WTC11 (cell line): ENCODE measurements around the gene FXYD6.

ENCODE experiments used
- CTCF ChIP-seq: fragments of 200-600 bp; IDR thresholded peaks from 2 replicates; pipeline ENCODE4 v1.8.0; 2022; ENCODE audit warnings: antibody characterized with exemption
- ESRRA ChIP-seq: sonication (generic); formaldehyde crosslinking; IDR thresholded peaks from 2 replicates; pipeline ENCODE4 v1.8.1; 2022; ENCODE audit warnings: mild to moderate bottlenecking, missing genetic modification reagents, borderline replicate concordance
- IRF2 ChIP-seq: sonication (generic); formaldehyde crosslinking; IDR thresholded peaks from 2 replicates; pipeline ENCODE4 v1.8.0; 2022; ENCODE audit warnings: low read depth, missing genetic modification reagents, borderline replicate concordance
- MLX ChIP-seq: sonication (generic); formaldehyde crosslinking; IDR thresholded peaks from 2 replicates; pipeline ENCODE4 v1.8.1; 2023; ENCODE audit warnings: mild to moderate bottlenecking, missing genetic modification reagents, moderate library complexity
- NFYB ChIP-seq: sonication (generic); formaldehyde crosslinking; conservative IDR thresholded peaks from 2 replicates; pipeline ENCODE4 v1.8.0; 2022; ENCODE audit warnings: low read depth, missing genetic modification reagents
- NR2C2 ChIP-seq: sonication (generic); formaldehyde crosslinking; IDR thresholded peaks from 2 replicates; pipeline ENCODE4 v1.8.0; 2022; ENCODE audit warnings: mild to moderate bottlenecking, missing genetic modification reagents
- RELA ChIP-seq: sonication (generic); formaldehyde crosslinking; IDR thresholded peaks from 2 replicates; pipeline ENCODE4 v1.8.1; 2022; ENCODE audit warnings: missing genetic modification reagents, mild to moderate bottlenecking, borderline replicate concordance
- TEAD4 ChIP-seq: sonication (generic); formaldehyde crosslinking; IDR thresholded peaks from 2 replicates; pipeline ENCODE4 v1.8.0; 2022; ENCODE audit warnings: mild to moderate bottlenecking, missing genetic modification reagents
- TP53 ChIP-seq: sonication (generic); formaldehyde crosslinking; IDR thresholded peaks from 2 replicates; pipeline ENCODE4 v1.8.1; 2023; ENCODE audit warnings: mild to moderate bottlenecking, missing genetic modification reagents
- USF2 ChIP-seq: sonication (generic); formaldehyde crosslinking; IDR thresholded peaks from 2 replicates; pipeline ENCODE4 v1.8.1; 2023; ENCODE audit warnings: mild to moderate bottlenecking, missing genetic modification reagents, moderate library complexity
- ZNF263 ChIP-seq: sonication (generic); formaldehyde crosslinking; IDR thresholded peaks from 2 replicates; pipeline ENCODE4 v1.8.1; 2022; ENCODE audit warnings: low read depth, mild to moderate bottlenecking, moderate library complexity, missing genetic modification reagents
- TF ChIP-seq, protein P1 (sequence below): sonication (generic); formaldehyde crosslinking; IDR thresholded peaks from 2 replicates; pipeline ENCODE4 v1.8.1; 2022; ENCODE audit warnings: mild to moderate bottlenecking, moderate library complexity, missing genetic modification reagents
- TF ChIP-seq, protein P2 (sequence below): sonication (generic); formaldehyde crosslinking; IDR thresholded peaks from 2 replicates; pipeline ENCODE4 v1.8.1; 2023; ENCODE audit warnings: mild to moderate bottlenecking, missing genetic modification reagents
- TF ChIP-seq, protein P3 (sequence below): fragments of 250-450 bp; sonication (Bioruptor Pico); IDR thresholded peaks from 2 replicates; pipeline ENCODE4 v2.1.2; 2022; ENCODE audit warnings: mild to moderate bottlenecking, moderate library complexity

DNA sequence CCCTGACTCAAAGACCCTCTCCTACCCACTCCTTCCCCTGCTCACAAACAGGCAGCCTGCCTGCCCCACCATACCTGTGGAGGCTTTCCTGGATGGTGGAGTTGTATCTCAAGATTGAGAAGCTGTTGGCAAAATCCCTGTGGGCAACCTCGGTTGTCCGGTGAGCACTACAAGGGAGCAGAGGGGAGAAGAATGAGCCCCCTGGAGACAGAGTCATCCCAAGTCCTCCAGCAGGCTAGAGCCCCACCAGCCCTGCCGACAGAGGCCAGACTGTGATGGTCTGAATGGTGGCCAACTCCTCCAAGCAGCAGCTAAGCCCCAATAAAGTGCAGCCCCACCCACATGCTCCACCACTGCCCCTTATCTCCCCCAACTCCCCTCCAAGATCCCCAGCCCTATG lies 35.2 kb upstream of the FXYD6 start:
- TF ChIP-seq TEAD4 (CRISPR knock-in tag) = no peak
- no peak for TF ChIP-seq CTCF
- no peak for TF ChIP-seq NR2C2 (CRISPR knock-in tag)
- TF ChIP-seq RELA (CRISPR knock-in tag) = no peak
- TF ChIP-seq, protein P1, sequence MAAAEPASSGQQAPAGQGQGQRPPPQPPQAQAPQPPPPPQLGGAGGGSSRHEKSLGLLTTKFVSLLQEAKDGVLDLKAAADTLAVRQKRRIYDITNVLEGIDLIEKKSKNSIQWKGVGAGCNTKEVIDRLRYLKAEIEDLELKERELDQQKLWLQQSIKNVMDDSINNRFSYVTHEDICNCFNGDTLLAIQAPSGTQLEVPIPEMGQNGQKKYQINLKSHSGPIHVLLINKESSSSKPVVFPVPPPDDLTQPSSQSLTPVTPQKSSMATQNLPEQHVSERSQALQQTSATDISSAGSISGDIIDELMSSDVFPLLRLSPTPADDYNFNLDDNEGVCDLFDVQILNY = no peak
- TF ChIP-seq, protein P2, sequence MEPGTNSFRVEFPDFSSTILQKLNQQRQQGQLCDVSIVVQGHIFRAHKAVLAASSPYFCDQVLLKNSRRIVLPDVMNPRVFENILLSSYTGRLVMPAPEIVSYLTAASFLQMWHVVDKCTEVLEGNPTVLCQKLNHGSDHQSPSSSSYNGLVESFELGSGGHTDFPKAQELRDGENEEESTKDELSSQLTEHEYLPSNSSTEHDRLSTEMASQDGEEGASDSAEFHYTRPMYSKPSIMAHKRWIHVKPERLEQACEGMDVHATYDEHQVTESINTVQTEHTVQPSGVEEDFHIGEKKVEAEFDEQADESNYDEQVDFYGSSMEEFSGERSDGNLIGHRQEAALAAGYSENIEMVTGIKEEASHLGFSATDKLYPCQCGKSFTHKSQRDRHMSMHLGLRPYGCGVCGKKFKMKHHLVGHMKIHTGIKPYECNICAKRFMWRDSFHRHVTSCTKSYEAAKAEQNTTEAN (CRISPR knock-in tag) = no peak
- TF ChIP-seq NFYB (CRISPR knock-in tag) = no peak
- TF ChIP-seq, protein P3, sequence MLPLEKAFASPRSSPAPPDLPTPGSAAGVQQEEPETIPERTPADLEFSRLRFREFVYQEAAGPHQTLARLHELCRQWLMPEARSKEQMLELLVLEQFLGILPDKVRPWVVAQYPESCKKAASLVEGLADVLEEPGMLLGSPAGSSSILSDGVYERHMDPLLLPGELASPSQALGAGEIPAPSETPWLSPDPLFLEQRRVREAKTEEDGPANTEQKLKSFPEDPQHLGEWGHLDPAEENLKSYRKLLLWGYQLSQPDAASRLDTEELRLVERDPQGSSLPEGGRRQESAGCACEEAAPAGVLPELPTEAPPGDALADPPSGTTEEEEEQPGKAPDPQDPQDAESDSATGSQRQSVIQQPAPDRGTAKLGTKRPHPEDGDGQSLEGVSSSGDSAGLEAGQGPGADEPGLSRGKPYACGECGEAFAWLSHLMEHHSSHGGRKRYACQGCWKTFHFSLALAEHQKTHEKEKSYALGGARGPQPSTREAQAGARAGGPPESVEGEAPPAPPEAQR (CRISPR knock-in tag) = no peak
- no peak for TF ChIP-seq ZNF263
- no peak for TF ChIP-seq TP53 (CRISPR knock-in tag)
- TF ChIP-seq ESRRA (CRISPR knock-in tag) = no peak
- TF ChIP-seq IRF2 (CRISPR knock-in tag) = no peak
- no peak for TF ChIP-seq USF2 (CRISPR knock-in tag)
- TF ChIP-seq MLX (CRISPR knock-in tag) = no peak
